ENCODE data around the gene INPP5K.

The INPP5K gene

GRCh38 chr17:1484676-1485422 lies 31.6 kb downstream of the INPP5K start:
- peak; percentile 32 for DNase-seq

GRCh38 chr17:1484060-1484535 lies 32.3 kb downstream of the INPP5K start:
- DNase-seq = no peak

- DNase-seq = no peak
These were observed 33.7 kb downstream of the INPP5K start for GRCh38 chr17:1482680-1483079.

GRCh38 chr17:1481736-1482135 lies 34.7 kb downstream of the INPP5K start:
- DNase-seq = no peak

GRCh38 chr17:1480747-1481465 lies 35.5 kb downstream of the INPP5K start:
- DNase-seq = no peak

- no peak for DNase-seq
These were observed 38.0 kb downstream of the INPP5K start for GRCh38 chr17:1478418-1478817.

- DNase-seq = no peak
These were observed 41.0 kb downstream of the INPP5K start for GRCh38 chr17:1475321-1475854.

GRCh38 chr17:1474402-1475189 lies 41.8 kb downstream of the INPP5K start:
- no peak for DNase-seq

- no peak for DNase-seq
These were observed 42.6 kb downstream of the INPP5K start for GRCh38 chr17:1473841-1474240.

GRCh38 chr17:1473170-1473569 lies 43.2 kb downstream of the INPP5K start:
- no peak for DNase-seq

- DNase-seq = no peak
These were observed 44.2 kb downstream of the INPP5K start for GRCh38 chr17:1471911-1472821.

GRCh38 chr17:1471490-1471889 lies 44.9 kb downstream of the INPP5K start:
- DNase-seq = no peak

- DNase-seq = no peak
These were observed 45.5 kb downstream of the INPP5K start for GRCh38 chr17:1470755-1471462.

- no peak for DNase-seq
These were observed 46.2 kb downstream of the INPP5K start for GRCh38 chr17:1470071-1470754.

GRCh38 chr17:1469231-1469852 lies 47.1 kb downstream of the INPP5K start:
- DNase-seq = no peak

GRCh38 chr17:1467898-1468492 lies 48.4 kb downstream of the INPP5K start:
- DNase-seq = no peak

GRCh38 chr17:1467258-1467657 lies 49.2 kb downstream of the INPP5K start:
- no peak for DNase-seq

- DNase-seq = no peak
These were observed 52.2 kb downstream of the INPP5K start for GRCh38 chr17:1464186-1464585.

- DNase-seq = no peak
These were observed 54.0 kb downstream of the INPP5K start for GRCh38 chr17:1462164-1463112.

All from HCEC 1CT (cell line).